ENCODE results near the gene STIP1.

DNA sequence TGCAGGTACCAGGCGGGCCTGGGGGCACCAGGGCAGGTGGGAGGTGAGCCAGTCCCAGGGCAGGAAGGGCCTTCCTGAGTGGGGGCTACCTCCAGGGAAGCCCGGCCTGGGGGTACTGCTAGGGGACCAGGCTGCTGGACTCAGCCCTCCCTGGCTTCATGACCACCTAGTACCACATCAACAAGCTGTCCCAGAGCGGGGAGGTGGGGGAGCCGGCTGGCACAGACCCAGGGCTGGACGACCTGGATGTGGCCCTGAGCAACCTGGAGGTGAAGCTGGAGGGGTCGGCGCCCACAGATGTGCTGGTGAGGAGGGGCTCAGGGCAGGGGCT is 33.3 kb downstream of the STIP1 start:
- TF ChIP-seq, protein P1, sequence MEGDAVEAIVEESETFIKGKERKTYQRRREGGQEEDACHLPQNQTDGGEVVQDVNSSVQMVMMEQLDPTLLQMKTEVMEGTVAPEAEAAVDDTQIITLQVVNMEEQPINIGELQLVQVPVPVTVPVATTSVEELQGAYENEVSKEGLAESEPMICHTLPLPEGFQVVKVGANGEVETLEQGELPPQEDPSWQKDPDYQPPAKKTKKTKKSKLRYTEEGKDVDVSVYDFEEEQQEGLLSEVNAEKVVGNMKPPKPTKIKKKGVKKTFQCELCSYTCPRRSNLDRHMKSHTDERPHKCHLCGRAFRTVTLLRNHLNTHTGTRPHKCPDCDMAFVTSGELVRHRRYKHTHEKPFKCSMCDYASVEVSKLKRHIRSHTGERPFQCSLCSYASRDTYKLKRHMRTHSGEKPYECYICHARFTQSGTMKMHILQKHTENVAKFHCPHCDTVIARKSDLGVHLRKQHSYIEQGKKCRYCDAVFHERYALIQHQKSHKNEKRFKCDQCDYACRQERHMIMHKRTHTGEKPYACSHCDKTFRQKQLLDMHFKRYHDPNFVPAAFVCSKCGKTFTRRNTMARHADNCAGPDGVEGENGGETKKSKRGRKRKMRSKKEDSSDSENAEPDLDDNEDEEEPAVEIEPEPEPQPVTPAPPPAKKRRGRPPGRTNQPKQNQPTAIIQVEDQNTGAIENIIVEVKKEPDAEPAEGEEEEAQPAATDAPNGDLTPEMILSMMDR (conservative IDR thresholded peaks at IDR 0.05 in 1 of 2, IDR thresholded peaks at IDR 0.05 in 1 of 2; ENCODE audit: low read depth in 1 of 2, low read length in 2 of 2), result no peak
- TF ChIP-seq EZH2 (IDR thresholded peaks at IDR 0.05; ENCODE audit: low read length, missing control alignments), result no peak
